ENCODE data around the gene CAMKMT. TPM values are rescaled to one million over a fixed set of nuclear protein-coding genes. Genes with fewer than 3 reads are reported as not detected.
A peak's percentile ranks its signal among the peaks of the same experiment; 100 is the strongest.

CAMKMT gene
- total RNA-seq, 1 experiment from 2014 or later = 12.5 TPM

DNA sequence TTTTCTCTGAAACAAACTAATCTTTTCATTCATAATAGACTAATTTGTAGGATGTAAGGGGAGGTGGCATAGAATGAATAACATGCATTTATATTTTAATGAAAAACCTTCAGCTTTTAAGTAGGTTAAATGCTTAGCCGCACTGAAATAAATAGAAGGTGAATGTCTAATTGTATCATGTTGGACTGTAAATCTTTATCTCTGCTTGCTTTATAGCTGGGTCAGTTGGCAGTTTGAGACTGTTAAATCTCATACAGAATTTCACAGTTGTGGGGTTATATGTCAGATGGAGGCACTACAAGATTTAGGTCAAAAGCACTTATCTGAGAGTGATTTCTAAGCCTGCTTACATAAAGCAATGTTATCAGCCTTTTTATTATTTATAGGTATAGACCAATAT, 405.0 kb downstream of the CAMKMT start:
- no TSS peak for BruUV-seq (replicated peaks)
- H3K27ac ChIP-seq (ENCODE audit: low read depth, low read length, poor library complexity, severe bottlenecking) = no peak overlapping the region

DNA sequence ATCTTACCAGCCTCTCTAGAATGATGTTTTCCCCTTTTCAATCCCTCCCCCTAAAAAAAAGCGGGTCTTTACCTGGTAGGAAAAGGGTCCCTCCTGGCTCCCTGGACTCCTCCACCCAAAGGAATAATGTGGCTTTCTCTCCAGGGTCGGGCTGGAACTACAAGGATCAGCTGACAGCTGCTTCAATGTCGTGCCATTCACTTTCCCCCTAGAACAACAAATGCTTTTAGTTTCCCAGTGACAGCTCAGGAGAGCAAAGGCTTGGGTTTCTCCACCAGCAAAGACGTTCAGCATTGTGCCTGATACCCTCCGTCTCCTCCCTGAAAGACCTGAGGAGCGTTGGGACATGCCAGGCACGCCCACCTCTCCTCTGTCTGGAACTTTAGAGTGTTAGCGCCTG, 405.9 kb downstream of the CAMKMT start:
- Histone ChIP-seq H3K4me1 (ENCODE audit: insufficient read depth, low read length, poor library complexity, severe bottlenecking) (peaks cover 16% of the 10 kb centered on the region), H3K27ac (ENCODE audit: low read depth, low read length, poor library complexity, severe bottlenecking) (no peak overlapping the region), H3K27me3 (replicated peaks; ENCODE audit: insufficient read depth, low read depth, low read length, poor library complexity) (peaks cover 83% of the 10 kb centered on the region), H3K9me3 (ENCODE audit: low read depth, low read length, poor library complexity, severe bottlenecking) (no peaks in the 10 kb centered on the region), H3K36me3 (ENCODE audit: insufficient read depth, low read length, poor library complexity, severe bottlenecking) (no peaks in the 10 kb centered on the region), H3K4me3 (ENCODE audit: low read depth, low read length, poor library complexity, severe bottlenecking) (no peak overlapping the region)
- TF ChIP-seq, protein P1, sequence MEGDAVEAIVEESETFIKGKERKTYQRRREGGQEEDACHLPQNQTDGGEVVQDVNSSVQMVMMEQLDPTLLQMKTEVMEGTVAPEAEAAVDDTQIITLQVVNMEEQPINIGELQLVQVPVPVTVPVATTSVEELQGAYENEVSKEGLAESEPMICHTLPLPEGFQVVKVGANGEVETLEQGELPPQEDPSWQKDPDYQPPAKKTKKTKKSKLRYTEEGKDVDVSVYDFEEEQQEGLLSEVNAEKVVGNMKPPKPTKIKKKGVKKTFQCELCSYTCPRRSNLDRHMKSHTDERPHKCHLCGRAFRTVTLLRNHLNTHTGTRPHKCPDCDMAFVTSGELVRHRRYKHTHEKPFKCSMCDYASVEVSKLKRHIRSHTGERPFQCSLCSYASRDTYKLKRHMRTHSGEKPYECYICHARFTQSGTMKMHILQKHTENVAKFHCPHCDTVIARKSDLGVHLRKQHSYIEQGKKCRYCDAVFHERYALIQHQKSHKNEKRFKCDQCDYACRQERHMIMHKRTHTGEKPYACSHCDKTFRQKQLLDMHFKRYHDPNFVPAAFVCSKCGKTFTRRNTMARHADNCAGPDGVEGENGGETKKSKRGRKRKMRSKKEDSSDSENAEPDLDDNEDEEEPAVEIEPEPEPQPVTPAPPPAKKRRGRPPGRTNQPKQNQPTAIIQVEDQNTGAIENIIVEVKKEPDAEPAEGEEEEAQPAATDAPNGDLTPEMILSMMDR (conservative IDR thresholded peaks at IDR 0.05; ENCODE audit: low read depth, low read length) = no peak
- no peak for TF ChIP-seq EZH2 (IDR thresholded peaks at IDR 0.05; ENCODE audit: borderline replicate concordance, low read depth, low read length, poor library complexity, severe bottlenecking)
- ChIA-PET CTCF (no interaction called here), POLR2A (ENCODE audit: low non-redundant PET) (no interaction called here)
- BruUV-seq (replicated peaks) = no TSS peak
- DNase-seq (ENCODE audit: low spot score) = no peak
- intact Hi-C loops (cut with micrococcal nuclease; ENCODE audit: unreplicated experiment) = no loop called here

More for the DNA sequence above, 405.0 kb downstream of the CAMKMT start:
- intact Hi-C loops (cut with micrococcal nuclease; ENCODE audit: unreplicated experiment) = no loop called here
- no peaks in the 10 kb centered on the region for H3K9me3 ChIP-seq (ENCODE audit: low read depth, low read length, poor library complexity, severe bottlenecking)
- ChIA-PET CTCF (no interaction called here), POLR2A (ENCODE audit: low non-redundant PET) (no interaction called here)
- H3K36me3 ChIP-seq (ENCODE audit: insufficient read depth, low read length, poor library complexity, severe bottlenecking) = no peaks in the 10 kb centered on the region
- TF ChIP-seq EZH2 (IDR thresholded peaks at IDR 0.05; ENCODE audit: borderline replicate concordance, low read depth, low read length, poor library complexity, severe bottlenecking) = no peak
- TF ChIP-seq, protein P1 (conservative IDR thresholded peaks at IDR 0.05; ENCODE audit: low read depth, low read length) = no peak
- no peak overlapping the region for H3K4me3 ChIP-seq (ENCODE audit: low read depth, low read length, poor library complexity, severe bottlenecking)
- H3K27me3 ChIP-seq (replicated peaks; ENCODE audit: insufficient read depth, low read depth, low read length, poor library complexity) = peaks cover 82% of the 10 kb centered on the region
- peaks cover 16% of the 10 kb centered on the region for H3K4me1 ChIP-seq (ENCODE audit: insufficient read depth, low read length, poor library complexity, severe bottlenecking)
- DNase-seq (ENCODE audit: low spot score) = no peak

DNA sequence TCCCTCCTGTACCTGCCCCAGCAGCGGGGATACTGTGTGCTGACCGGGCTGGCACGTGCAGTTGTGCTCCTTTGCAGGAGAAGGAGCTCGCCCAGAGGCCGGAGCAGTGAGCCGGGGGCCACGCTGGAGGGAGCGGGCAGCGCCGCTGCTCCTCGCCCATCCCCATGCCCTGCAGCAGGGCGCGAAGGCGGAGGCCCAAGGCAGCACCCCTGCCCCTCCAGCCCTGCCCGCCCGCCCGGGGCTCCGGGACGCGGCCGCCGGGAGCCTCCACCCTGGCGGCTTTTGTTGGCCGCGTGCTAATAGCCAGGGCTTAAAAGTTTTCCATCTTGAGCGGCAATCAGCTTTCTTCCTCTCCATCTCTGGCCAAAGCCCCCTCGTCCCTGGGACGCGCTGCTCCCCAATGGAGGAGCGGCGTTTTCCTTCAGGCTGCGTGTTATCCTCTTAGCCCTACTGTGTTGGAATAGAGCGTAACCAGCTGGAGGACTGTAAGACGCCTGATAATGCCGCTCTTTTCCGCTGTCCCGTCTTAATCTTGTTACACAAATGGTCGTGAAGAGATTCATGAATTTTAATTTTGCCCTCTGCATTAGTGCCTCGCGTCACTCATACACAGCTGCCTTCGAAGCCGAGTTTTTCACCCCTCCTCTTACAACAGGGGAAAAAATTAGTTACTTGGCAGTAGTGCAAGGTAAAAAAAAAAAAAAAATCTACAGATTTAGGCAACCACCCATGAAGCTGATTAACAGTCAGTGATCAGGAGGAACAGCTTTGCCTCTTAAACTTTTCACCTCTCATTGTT, 406.9 kb downstream of the CAMKMT start:
- BruUV-seq (replicated peaks) = no TSS peak
- TF ChIP-seq EZH2 (IDR thresholded peaks at IDR 0.05; ENCODE audit: borderline replicate concordance, low read depth, low read length, poor library complexity, severe bottlenecking) = no peak
- TF ChIP-seq, protein P1 (conservative IDR thresholded peaks at IDR 0.05; ENCODE audit: low read depth, low read length) = no peak
- Histone ChIP-seq H3K36me3 (ENCODE audit: insufficient read depth, low read length, poor library complexity, severe bottlenecking) (no peaks in the 10 kb centered on the region), H3K9me3 (ENCODE audit: low read depth, low read length, poor library complexity, severe bottlenecking) (no peaks in the 10 kb centered on the region), H3K27me3 (replicated peaks; ENCODE audit: insufficient read depth, low read depth, low read length, poor library complexity) (peaks cover 83% of the 10 kb centered on the region), H3K4me3 (ENCODE audit: low read depth, low read length, poor library complexity, severe bottlenecking) (no peak overlapping the region), H3K4me1 (ENCODE audit: insufficient read depth, low read length, poor library complexity, severe bottlenecking) (peaks cover 16% of the 10 kb centered on the region), H3K27ac (ENCODE audit: low read depth, low read length, poor library complexity, severe bottlenecking) (no peak overlapping the region)
- CTCF ChIA-PET = interaction anchor here (0.5 to 0.6 kb wide), 3 partner anchors 188 to 1026 kb away, joined by 3 to 7 read pairs (median 3); no protein-coding TSS in a partner anchor
- POLR2A ChIA-PET (ENCODE audit: low non-redundant PET) = no interaction called here
- peak; percentile 98 for DNase-seq (ENCODE audit: low spot score)
- intact Hi-C loops (cut with micrococcal nuclease; ENCODE audit: unreplicated experiment) = loop anchor here (1.0 kb wide), 1 partner anchor 9 kb away; no protein-coding TSS in a partner anchor
